H1 (cell line): ENCODE measurements around the gene GPN2. TPM values are rescaled to one million over a fixed set of nuclear protein-coding genes. Genes with fewer than 3 reads are reported as not detected.

Experiments
- CBX8 ChIP-seq: fragments of 300-800, 300-1000 bp; sonication (generic); IDR thresholded peaks from 2 replicates; pipeline ENCODE4 v1.7.1; 2016; ENCODE audit warnings: low read depth, low read length, borderline replicate concordance
- CTBP2 ChIP-seq: IDR thresholded peaks from 2 replicates; pipeline ENCODE4 v1.7.0; 2011; ENCODE audit warnings: borderline replicate concordance, mild to moderate bottlenecking, moderate library complexity, mixed read lengths, low read length; ENCODE audit not compliant: insufficient read depth, insufficient read length
- JUN ChIP-seq: IDR thresholded peaks from 2 replicates; pipeline ENCODE4 v1.6.1; 2011; ENCODE audit warnings: low read depth, mild to moderate bottlenecking, improper control_type of control experiment, low read length
- NRF1 ChIP-seq: IDR thresholded peaks from 2 replicates; pipeline ENCODE4 v1.6.1; 2011; ENCODE audit warnings: mild to moderate bottlenecking, low read depth, low read length, improper control_type of control experiment
- TEAD4 ChIP-seq: IDR thresholded peaks from 2 replicates; pipeline ENCODE4 v1.6.1; 2012; ENCODE audit warnings: low read depth, low read length, inconsistent platforms, mixed read lengths
- polyA plus RNA-seq, 7 experiments: library from polyadenylated mRNA; depleted of rRNA in 3 of 7; stranded (reverse) in 5 of 7; unstranded in 2 of 7; fragments of >200 nt in 5 of 7; fragments of 200-250 nt in 2 of 7; gene quantifications; 1 replicate in 5 of 7; 2 replicates in 1 of 7; 4 replicates in 1 of 7; pipeline versions ENCODE4 v1.2.1 to v1.2.3, GENCODE V29; 2011 to 2013; ENCODE audit warnings: missing spikeins in 2 of 7, mixed read lengths in 2 of 7
- total RNA-seq: library from RNA; stranded (reverse); fragmentation: NEBNext Ultra II Directional; extraction: Animal tissue kit (Norgen Biotek cat#: 25700); gene quantifications from 2 replicates; pipeline ENCODE4 v1.2.1, GENCODE V29; 2021

GPN2 gene
- total and polyA plus RNA-seq, 2 of the 8 experiments (the other 6 are each of a cell fraction or from before 2014, with no cell fraction given), result 27.3 to 36.8 TPM

DNA sequence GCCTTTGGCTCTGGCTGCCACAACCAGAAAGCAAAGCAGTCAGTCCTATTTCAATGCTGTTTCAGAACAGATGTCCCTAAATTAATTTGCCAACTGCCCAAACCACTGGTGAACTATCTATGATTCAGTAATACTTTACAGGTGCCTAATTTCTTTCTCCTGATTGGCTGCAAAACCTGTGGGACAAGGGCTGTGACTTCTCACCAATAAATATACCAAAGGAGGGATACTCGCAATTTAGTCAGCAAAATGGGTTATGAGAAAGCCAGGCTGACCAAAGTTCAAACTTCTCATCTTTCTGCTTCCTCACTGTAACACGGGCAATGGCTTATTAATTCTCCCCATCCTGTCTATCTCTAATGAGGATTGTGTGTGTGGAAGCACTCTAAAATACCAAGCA lies 12.8 kb downstream of the GPN2 start (continued):
- TF ChIP-seq CTBP2, result no peak
- TF ChIP-seq JUN, result no peak
- no peak for TF ChIP-seq TEAD4
- no peak for TF ChIP-seq CBX8
- no peak for TF ChIP-seq NRF1
- TF ChIP-seq, all 59 proteins: peak for 0
